ENCODE data around the gene WFDC2.

- TF ChIP-seq CTCF (IDR thresholded peaks at IDR 0.05; ENCODE audit: low read depth, low read length, poor library complexity, severe bottlenecking) = no peak
- no peak for TF ChIP-seq EZH2phosphoT487 (IDR thresholded peaks at IDR 0.05; ENCODE audit: borderline replicate concordance, low read length)
These were observed 37.3 kb upstream of the WFDC2 start for GRCh38 chr20:45432294-45432693.
